HL-60 (cell line): Measurements from ENCODE around the gene RELN.

Experiments used
- DNase-seq, 2 experiments: peaks; one replicate each; pipeline ENCODE4 v3.0.0-alpha.2; 2010 to 2020; ENCODE audit warnings: low read depth in 1 of 2, low spot score in 1 of 2
- H3K27ac ChIP-seq: fragments of 250-450 bp; sonication (Bioruptor Pico); replicated peaks from 2 replicates; pipeline ENCODE4 v1.5.1; 2020; ENCODE audit warnings: mild to moderate bottlenecking, moderate library complexity
- H3K27me3 ChIP-seq: fragments of 250-450 bp; sonication (Bioruptor Pico); 2 replicates; pipeline ENCODE4 v1.5.1; 2021; ENCODE audit warnings: mild to moderate bottlenecking, moderate library complexity; ENCODE audit not compliant: insufficient read depth, poor library complexity, severe bottlenecking
- H3K4me3 ChIP-seq: replicated peaks from 2 replicates; pipeline ENCODE4 v1.5.1; 2011; ENCODE audit warnings: mild to moderate bottlenecking, control low read depth, low read length; ENCODE audit not compliant: insufficient read depth
- GABPA ChIP-seq: IDR thresholded peaks from 2 replicates; pipeline ENCODE4 v1.6.1; 2012; ENCODE audit warnings: low read depth
- POLR2AphosphoS5 ChIP-seq: IDR thresholded peaks from 2 replicates; pipeline ENCODE4 v1.6.1; 2012; ENCODE audit warnings: low read depth
- SPI1 ChIP-seq: IDR thresholded peaks from 2 replicates; pipeline ENCODE4 v1.6.1; 2012; ENCODE audit warnings: low read depth, mild to moderate bottlenecking, borderline replicate concordance
- TF ChIP-seq, protein P1 (sequence below): IDR thresholded peaks from 2 replicates; pipeline ENCODE4 v1.6.1; 2012; ENCODE audit warnings: low read depth; ENCODE audit not compliant: insufficient replicate concordance
- TF ChIP-seq, protein P2 (sequence below): IDR thresholded peaks from one replicate; pipeline ENCODE4 v1.5.1; 2011; ENCODE audit warnings: low read length, control low read depth, inconsistent platforms; ENCODE audit not compliant: insufficient read depth

The RELN gene

DNA sequence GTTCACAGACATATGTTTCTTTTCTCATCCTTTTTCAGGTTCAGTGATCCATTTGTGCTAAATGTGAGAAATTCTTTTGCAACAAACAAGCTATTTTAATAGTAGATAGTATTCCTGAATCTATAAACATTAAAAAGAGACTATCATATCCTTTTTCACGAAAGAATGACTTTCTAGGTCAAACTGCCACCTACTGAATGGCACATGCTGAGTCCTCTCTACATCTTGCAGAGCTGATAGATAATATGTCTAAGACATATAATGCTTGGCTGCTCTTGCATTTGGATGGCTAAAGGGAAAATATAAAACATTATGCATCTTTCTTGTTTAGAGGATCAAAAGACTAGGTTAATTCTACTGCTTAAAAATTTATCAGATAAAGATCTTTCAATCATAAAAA, 429.3 kb downstream of the RELN start:
- DNase-seq = no peak
- H3K27me3 ChIP-seq = no peaks in the 10 kb centered on the region
- TF ChIP-seq, protein P1, sequence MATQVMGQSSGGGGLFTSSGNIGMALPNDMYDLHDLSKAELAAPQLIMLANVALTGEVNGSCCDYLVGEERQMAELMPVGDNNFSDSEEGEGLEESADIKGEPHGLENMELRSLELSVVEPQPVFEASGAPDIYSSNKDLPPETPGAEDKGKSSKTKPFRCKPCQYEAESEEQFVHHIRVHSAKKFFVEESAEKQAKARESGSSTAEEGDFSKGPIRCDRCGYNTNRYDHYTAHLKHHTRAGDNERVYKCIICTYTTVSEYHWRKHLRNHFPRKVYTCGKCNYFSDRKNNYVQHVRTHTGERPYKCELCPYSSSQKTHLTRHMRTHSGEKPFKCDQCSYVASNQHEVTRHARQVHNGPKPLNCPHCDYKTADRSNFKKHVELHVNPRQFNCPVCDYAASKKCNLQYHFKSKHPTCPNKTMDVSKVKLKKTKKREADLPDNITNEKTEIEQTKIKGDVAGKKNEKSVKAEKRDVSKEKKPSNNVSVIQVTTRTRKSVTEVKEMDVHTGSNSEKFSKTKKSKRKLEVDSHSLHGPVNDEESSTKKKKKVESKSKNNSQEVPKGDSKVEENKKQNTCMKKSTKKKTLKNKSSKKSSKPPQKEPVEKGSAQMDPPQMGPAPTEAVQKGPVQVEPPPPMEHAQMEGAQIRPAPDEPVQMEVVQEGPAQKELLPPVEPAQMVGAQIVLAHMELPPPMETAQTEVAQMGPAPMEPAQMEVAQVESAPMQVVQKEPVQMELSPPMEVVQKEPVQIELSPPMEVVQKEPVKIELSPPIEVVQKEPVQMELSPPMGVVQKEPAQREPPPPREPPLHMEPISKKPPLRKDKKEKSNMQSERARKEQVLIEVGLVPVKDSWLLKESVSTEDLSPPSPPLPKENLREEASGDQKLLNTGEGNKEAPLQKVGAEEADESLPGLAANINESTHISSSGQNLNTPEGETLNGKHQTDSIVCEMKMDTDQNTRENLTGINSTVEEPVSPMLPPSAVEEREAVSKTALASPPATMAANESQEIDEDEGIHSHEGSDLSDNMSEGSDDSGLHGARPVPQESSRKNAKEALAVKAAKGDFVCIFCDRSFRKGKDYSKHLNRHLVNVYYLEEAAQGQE = no peak
- TF ChIP-seq GABPA = no peak
- no peak for TF ChIP-seq SPI1
- TF ChIP-seq POLR2AphosphoS5 = no peak
- TF ChIP-seq, protein P2, sequence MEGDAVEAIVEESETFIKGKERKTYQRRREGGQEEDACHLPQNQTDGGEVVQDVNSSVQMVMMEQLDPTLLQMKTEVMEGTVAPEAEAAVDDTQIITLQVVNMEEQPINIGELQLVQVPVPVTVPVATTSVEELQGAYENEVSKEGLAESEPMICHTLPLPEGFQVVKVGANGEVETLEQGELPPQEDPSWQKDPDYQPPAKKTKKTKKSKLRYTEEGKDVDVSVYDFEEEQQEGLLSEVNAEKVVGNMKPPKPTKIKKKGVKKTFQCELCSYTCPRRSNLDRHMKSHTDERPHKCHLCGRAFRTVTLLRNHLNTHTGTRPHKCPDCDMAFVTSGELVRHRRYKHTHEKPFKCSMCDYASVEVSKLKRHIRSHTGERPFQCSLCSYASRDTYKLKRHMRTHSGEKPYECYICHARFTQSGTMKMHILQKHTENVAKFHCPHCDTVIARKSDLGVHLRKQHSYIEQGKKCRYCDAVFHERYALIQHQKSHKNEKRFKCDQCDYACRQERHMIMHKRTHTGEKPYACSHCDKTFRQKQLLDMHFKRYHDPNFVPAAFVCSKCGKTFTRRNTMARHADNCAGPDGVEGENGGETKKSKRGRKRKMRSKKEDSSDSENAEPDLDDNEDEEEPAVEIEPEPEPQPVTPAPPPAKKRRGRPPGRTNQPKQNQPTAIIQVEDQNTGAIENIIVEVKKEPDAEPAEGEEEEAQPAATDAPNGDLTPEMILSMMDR = no peak
- H3K27ac ChIP-seq = no peak overlapping the region
- no peak overlapping the region for H3K4me3 ChIP-seq

DNA sequence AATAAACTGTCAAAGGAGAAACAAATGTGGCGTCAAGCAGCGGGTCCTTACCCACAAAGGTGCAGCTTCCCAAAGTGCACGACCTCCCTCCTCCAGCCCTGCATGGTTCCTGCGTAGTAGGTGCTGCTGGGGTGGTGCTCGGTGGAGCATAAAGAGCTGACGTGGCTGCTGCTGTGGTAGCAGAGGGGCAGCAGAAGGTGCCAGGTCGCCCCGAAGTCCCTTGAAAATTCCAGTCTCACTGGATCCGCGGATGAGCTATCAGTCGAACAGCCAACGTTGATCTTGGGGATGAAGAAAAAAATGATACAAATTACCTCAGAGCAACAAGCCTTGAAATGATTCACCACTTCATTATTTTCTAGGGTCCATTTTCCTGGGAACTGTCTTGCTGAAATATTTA, 438.4 kb downstream of the RELN start:
- TF ChIP-seq GABPA = no peak
- TF ChIP-seq POLR2AphosphoS5 = no peak
- Histone ChIP-seq H3K27ac (no peak overlapping the region), H3K4me3 (no peak overlapping the region), H3K27me3 (no peaks in the 10 kb centered on the region)
- no peak for DNase-seq

- TF ChIP-seq GABPA (no peak), POLR2AphosphoS5 (no peak), SPI1 (no peak)
- TF ChIP-seq, protein P1 = no peak
- TF ChIP-seq, protein P2 = no peak
- Histone ChIP-seq H3K4me3 (no peak overlapping the region), H3K27ac (no peak overlapping the region), H3K27me3 (no peaks in the 10 kb centered on the region)
- no peak for DNase-seq
Measured at GRCh38 chr7:103549786-103550185, 439.7 kb downstream of the RELN start.

DNA sequence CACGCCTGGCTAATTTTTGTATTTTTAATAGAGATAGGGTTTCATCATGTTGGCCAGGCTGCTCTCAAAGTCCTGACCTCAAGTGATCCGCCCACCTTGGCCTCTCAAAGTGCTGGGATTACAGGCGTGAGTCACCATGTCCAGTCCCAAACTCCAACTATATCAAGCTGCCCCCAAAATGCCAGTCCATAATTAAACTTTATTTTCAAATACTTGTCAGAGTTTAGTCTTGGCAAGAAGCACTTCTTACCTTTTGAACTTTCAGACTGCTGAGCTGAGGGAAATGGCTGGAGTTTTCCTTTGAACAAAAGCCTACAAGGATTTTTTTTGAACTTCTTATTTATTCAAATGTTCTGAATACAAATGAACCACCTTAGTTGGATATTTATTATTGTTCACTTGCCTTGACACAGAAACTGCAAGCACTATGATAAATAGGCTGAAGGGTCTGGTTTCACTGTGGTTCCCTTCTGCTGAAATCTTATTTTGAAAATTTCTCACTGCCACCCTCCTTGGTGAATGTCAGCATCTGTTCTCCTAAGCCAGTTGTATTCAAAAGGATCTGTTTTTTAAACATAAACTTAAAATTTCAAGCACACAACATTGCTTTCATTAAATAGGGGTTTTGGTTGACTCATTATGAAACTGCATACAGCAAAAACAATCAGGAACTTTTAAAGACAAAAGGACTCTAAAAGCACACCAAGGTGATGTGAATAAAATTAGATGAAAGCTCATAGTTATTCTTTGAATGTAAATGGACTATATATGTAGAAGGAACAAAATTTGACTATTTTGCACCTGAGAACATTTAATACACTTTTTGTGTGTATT, 441.8 kb downstream of the RELN start:
- no peak for DNase-seq
- Histone ChIP-seq H3K27ac (no peak overlapping the region), H3K27me3 (no peaks in the 10 kb centered on the region), H3K4me3 (no peak overlapping the region)
- TF ChIP-seq POLR2AphosphoS5 (no peak), GABPA (no peak), SPI1 (no peak)
- TF ChIP-seq, protein P2 = no peak
- TF ChIP-seq, protein P1 = no peak
